Thyroid gland (tissue), 4 donors: Measurements from ENCODE around the gene SEH1L. TPM values are rescaled to one million over a fixed set of nuclear protein-coding genes. Genes with fewer than 3 reads are reported as not detected.

Experiments
- DNase-seq, 2 donors: peaks; one replicate each; pipeline ENCODE4 v3.0.0-alpha.2; 2019
- H3K27ac ChIP-seq, 3 donors: fragments of 200-600 bp; sonication (generic); 1 replicate in 2 of 3; 2 replicates in 1 of 3; pipeline ENCODE4 v1.5.1; 2016 to 2019; ENCODE audit warnings: mild to moderate bottlenecking in 1 of 3, moderate library complexity in 1 of 3
- H3K27me3 ChIP-seq: fragments of 200-600 bp; sonication (generic); one replicate; pipeline ENCODE4 v1.5.1; 2019
- H3K36me3 ChIP-seq, 2 donors: fragments of 200-600 bp; sonication (generic); one replicate each; pipeline ENCODE4 v1.5.1; 2016 to 2019
- H3K4me1 ChIP-seq, 2 donors: fragments of 200-600 bp; sonication (generic); one replicate each; pipeline ENCODE4 v1.5.1; 2017 to 2019
- H3K4me3 ChIP-seq, 3 donors: fragments of 200-600 bp; sonication (generic); replicated peaks in 1 of 3; 1 replicate in 2 of 3; 2 replicates in 1 of 3; pipeline ENCODE4 v1.5.1; 2016; ENCODE audit warnings: mild to moderate bottlenecking in 1 of 3
- H3K9me3 ChIP-seq: fragments of 200-600 bp; sonication (generic); one replicate; pipeline ENCODE4 v1.5.1; 2017
- CTCF ChIP-seq, 6 experiments: fragments of 200-600 bp in 3 of 6; fragments of 450-650 bp in 3 of 6; sonication (generic) in 3 of 6; IDR thresholded peaks; one replicate each; pipeline ENCODE4 v1.5.1; 2016 to 2019; ENCODE audit warnings: antibody characterized with exemption in 6 of 6, mild to moderate bottlenecking in 2 of 6, inconsistent platforms in 1 of 6, moderate library complexity in 1 of 6
- POLR2A ChIP-seq, 2 donors: fragments of 450-650 bp; IDR thresholded peaks; one replicate each; pipeline ENCODE4 v1.6.1; 2017; ENCODE audit warnings: antibody characterized with exemption in 2 of 2, mild to moderate bottlenecking in 2 of 2, moderate library complexity in 1 of 2
- WGBS, 2 donors: methylation state at CpG; one replicate each; pipeline ENCODE4 v1.1.5; 2017; 5-methylcytosine and 5-hydroxymethylcytosine counted together
- intact Hi-C: fragments of 100-400 bp; cut with DNase I; formaldehyde crosslinking; loops from one replicate; pipeline ENCODE4 v1.15.1; 2023
- total RNA-seq, 4 donors: library from RNA; depleted of rRNA; stranded (reverse); fragments of >200 nt; gene quantifications; one replicate each; pipeline ENCODE4 v1.2.3, GENCODE V29; 2016

The SEH1L gene
- total RNA-seq, 4 donors from 2014 or later = 26.8 to 48.6 (median 34.9) TPM

GRCh38 chr18:13007248-13007560 is 59.4 kb downstream of the SEH1L start:
- H3K4me1 ChIP-seq = no peaks in the 10 kb centered on the region
- no peaks in the 10 kb centered on the region for H3K27me3 ChIP-seq
- intact Hi-C loops = no loop called here

GRCh38 chr18:13011719-13012118 is 63.9 kb downstream of the SEH1L start:
- Histone ChIP-seq H3K27ac (no peak overlapping the region), H3K9me3 (no peaks in the 10 kb centered on the region), H3K4me1 (no peaks in the 10 kb centered on the region), H3K4me3 (no peak overlapping the region), H3K36me3 (peaks cover 9 to 40% of the 10 kb centered on the region in 2 donors), H3K27me3 (no peaks in the 10 kb centered on the region)
- WGBS, 2 donors = 95 to 97% methylated on average over 5 of the region's 5 CpGs
- no peak for DNase-seq
- intact Hi-C loops = no loop called here
- TF ChIP-seq CTCF (IDR thresholded peaks at IDR 0.05) (no peak), POLR2A (IDR thresholded peaks at IDR 0.05) (no peak)

More at GRCh38 chr18:13007248-13007560, 59.4 kb downstream of the SEH1L start:
- Histone ChIP-seq H3K36me3 (peaks cover 9 to 24% of the 10 kb centered on the region in 2 donors), H3K9me3 (no peaks in the 10 kb centered on the region), H3K4me3 (no peak overlapping the region), H3K27ac (no peak overlapping the region)
- no peak for DNase-seq
- 60 to 82% methylated on average over 2 of the region's 2 CpGs for WGBS, 2 donors
- TF ChIP-seq POLR2A (IDR thresholded peaks at IDR 0.05) (no peak), CTCF (IDR thresholded peaks at IDR 0.05) (no peak)

GRCh38 chr18:13014232-13014631 is 66.4 kb downstream of the SEH1L start:
- H3K27ac ChIP-seq = no peak overlapping the region
- no peak for DNase-seq
- no peak for TF ChIP-seq POLR2A (IDR thresholded peaks at IDR 0.05)
- TF ChIP-seq CTCF (IDR thresholded peaks at IDR 0.05) = no peak
- WGBS, 2 donors = 86 to 94% methylated on average over 2 of the region's 2 CpGs
- H3K27me3 ChIP-seq = no peaks in the 10 kb centered on the region
- no peak overlapping the region for H3K4me3 ChIP-seq
- no peaks in the 10 kb centered on the region for H3K9me3 ChIP-seq
- no peaks in the 10 kb centered on the region for H3K4me1 ChIP-seq
- intact Hi-C loops = no loop called here
- peaks cover 9 to 46% of the 10 kb centered on the region in 2 donors for H3K36me3 ChIP-seq

- Histone ChIP-seq H3K4me1 (no peaks in the 10 kb centered on the region), H3K27me3 (no peaks in the 10 kb centered on the region), H3K9me3 (no peaks in the 10 kb centered on the region), H3K4me3 (no peak overlapping the region), H3K27ac (no peak overlapping the region), H3K36me3 (peaks cover 10 to 41% of the 10 kb centered on the region in 2 donors)
- 92 to 98% methylated on average over 4 of the region's 4 CpGs for WGBS, 2 donors
- intact Hi-C loops = no loop called here
- TF ChIP-seq CTCF (IDR thresholded peaks at IDR 0.05) (no peak), POLR2A (IDR thresholded peaks at IDR 0.05) (no peak)
- DNase-seq = no peak
These were observed 67.0 kb downstream of the SEH1L start for GRCh38 chr18:13014818-13015217.

GRCh38 chr18:13017247-13017875 is 69.5 kb downstream of the SEH1L start:
- Histone ChIP-seq H3K27ac (no peak overlapping the region), H3K27me3 (no peaks in the 10 kb centered on the region), H3K9me3 (no peaks in the 10 kb centered on the region), H3K4me1 (no peaks in the 10 kb centered on the region), H3K36me3 (peaks cover 15 to 40% of the 10 kb centered on the region in 2 donors), H3K4me3 (no peak overlapping the region)
- TF ChIP-seq POLR2A (IDR thresholded peaks at IDR 0.05) (no peak), CTCF (IDR thresholded peaks at IDR 0.05) (no peak)
- 93 to 95% methylated on average over 2 of the region's 2 CpGs for WGBS, 2 donors
- intact Hi-C loops = no loop called here
- no peak for DNase-seq
